Fibroblast of the conjunctiva (primary cell): ENCODE data around the gene ILK.

Experiments
- DNase-seq: peaks from one replicate; pipeline ENCODE4 v3.0.0-alpha.2; 2010; ENCODE audit warnings: low read depth

The ILK gene

DNA sequence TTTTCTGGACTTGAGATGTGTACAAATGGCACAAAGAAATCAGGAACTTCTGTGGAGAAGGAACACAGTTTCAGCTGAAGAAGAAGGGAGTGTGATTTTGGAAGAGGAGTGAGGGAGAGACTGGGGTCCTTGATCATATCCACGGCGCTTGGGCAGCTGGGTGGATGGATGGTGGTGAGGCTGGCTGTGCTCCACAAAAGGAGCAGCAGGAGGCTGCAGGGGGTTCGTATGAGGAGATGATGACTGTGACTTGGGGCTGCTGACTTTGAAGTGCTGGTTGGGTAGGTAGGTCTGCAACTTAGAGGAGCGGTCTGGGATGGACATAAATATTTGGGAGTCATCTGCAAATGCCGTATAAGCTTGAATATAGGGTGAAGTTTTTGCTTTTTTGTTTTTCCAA is 53.4 kb downstream of the ILK start:
- no peak for DNase-seq

DNA sequence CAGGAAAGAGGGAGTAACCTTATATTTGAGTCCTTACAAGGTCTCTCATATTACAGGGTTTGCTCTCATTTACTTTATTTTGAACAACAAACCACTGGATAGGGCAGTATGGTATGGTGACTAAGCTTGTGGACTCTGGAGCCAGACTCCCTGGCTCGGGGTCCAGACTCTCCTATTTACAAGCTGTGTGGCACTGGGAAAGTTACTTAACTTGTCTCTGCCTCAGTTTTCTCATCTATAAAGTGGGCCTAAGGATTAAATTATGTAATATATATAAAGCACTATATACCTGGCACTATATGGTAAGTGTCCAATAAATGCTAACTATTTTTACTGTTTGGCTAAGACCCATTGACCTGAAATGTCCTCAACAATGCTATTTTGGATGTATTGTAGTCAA is 53.8 kb downstream of the ILK start:
- DNase-seq = no peak

DNA sequence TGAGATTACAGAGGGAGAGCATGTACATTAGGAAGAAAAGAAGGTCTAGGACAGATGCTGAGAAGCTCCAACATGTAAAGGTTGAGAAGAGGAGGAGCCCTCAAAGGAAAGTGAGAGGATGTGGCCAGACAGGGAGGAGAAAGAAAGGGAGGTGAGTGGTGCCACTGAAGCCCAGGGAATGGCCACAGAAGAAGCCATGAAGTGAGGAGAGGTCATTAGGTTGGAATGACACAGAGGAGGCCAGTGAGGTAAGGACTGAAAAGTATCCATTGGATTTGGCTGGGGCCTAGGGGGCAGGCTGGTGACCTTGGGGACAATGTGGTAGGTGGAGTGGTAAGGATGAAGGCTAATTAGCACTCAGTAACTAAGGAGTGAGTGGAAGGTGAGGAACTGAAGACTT is 55.1 kb downstream of the ILK start:
- no peak for DNase-seq
